Measurements from ENCODE around the gene POMC. TPM values are rescaled to one million over a fixed set of nuclear protein-coding genes. Genes with fewer than 3 reads are reported as not detected.
A peak's percentile ranks its signal among the peaks of the same experiment; 100 is the strongest.
"Not testable (repeated sequence)": the region's sequence is repeated elsewhere in the genome, so short reads cannot be mapped to it uniquely, and the experiment has no call there.

The POMC gene
- total RNA-seq, 1 donor from 2014 or later: 9.1 TPM

DNA sequence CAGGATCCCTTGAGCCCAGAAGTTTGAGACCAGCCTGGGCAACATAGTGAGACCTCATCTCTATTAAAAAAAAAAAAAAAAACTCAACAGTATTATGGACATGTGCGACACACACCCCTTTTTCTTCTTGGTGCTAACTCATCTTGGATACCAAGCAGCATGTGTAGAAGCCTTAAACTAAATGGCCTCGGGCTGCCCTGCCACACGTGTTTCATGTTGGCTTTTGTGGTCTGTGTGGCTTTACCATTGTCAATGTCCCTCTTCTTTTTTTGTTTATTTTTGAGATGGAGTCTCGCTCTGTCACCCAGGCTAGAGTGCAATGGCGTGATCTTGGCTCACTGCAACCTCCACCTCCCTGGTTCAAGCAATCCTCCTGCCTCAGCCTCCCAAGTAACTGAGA is 17.4 kb downstream of the POMC start:
- intact Hi-C loops (cut with DNase I); ATAC-seq; DNase-seq (ENCODE audit: missing footprints): not testable (repeated sequence)

DNA sequence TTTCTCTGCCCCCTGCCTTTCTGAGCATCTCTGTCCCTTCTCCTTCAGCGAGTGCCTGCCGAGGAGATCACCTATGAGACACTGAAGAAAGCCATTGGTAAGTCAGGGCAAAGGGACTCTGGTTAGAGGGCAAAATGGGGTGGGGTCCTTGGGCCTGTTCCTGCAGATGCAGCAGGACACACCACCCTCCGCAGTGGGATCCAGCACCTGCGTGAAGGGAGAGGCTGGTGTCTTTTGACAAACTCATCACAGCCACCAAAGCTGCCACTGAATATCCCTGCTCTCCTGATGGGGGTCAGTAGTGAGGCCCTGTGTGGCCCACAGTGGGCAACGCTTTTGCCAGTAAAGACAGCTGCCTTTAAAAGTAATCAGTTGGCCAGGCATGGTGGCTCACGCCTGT is 18.7 kb downstream of the POMC start:
- ATAC-seq (no peak), DNase-seq (ENCODE audit: missing footprints) (no peak)
- intact Hi-C loops (cut with DNase I): no loop called here

DNA sequence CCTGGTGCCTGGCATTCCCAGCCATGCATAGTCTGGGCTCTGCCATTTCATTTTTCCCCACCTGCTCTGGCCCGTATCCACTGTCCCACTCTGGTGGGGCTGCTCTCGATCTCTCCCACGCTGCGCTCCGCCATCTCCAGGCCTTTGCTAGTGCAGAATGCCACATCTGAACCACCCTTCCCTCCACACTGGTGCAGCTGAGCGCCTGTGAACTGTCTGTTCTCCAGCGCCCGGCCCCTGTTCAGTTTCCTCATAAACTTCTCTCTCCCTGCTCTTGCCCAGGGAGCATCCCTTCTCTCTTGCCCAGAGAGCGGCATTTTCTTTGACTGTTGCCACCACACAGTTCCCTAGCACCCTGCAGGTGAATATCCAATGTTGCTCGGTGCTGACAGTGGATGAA is 21.5 kb downstream of the POMC start:
- intact Hi-C loops (cut with DNase I): no loop called here
- ATAC-seq (no peak), DNase-seq (ENCODE audit: missing footprints) (no peak)

DNA sequence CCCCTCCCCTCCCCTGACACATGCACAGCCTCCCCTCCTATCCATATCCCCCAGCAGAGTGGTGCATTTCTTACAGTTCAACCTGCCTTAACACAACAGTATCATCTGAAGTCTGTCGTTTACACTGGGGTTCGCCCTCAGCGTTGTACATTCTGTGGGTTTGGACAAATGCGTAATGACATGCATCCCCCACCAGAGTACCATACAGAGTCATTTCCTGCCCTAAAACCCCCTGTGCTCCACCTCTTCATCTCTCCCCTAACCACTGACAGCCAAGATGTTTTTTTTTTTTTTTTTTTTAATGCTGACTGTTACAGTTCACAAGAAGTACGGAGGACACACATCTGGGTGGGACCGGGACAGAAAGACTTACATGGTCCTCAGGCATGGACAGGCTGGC is 22.6 kb downstream of the POMC start:
- intact Hi-C loops (cut with DNase I): no loop called here
- ATAC-seq (no peak), DNase-seq (ENCODE audit: missing footprints) (no peak)

DNA sequence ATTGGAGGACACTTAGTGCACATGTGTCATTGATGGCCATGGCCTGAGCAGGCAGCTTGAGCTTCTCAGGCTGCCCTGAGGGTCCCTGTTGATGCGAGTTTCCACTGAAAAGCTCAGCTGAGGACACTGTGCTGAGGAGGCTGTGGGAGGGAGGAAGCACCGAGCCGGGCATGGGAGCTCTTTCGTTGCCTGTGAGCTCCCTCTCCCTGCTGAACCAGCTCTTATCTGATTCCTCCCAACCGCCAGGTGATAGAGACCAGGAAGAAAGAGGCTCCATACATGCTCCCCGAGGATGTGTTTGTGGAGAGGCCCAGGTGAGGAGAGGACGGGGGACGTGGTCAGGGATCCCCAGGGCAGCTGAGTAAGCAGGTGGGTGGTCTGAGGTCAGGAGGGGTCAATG is 27.3 kb downstream of the POMC start:
- DNase-seq (ENCODE audit: missing footprints) (no peak), ATAC-seq (no peak)
- intact Hi-C loops (cut with DNase I): no loop called here

DNA sequence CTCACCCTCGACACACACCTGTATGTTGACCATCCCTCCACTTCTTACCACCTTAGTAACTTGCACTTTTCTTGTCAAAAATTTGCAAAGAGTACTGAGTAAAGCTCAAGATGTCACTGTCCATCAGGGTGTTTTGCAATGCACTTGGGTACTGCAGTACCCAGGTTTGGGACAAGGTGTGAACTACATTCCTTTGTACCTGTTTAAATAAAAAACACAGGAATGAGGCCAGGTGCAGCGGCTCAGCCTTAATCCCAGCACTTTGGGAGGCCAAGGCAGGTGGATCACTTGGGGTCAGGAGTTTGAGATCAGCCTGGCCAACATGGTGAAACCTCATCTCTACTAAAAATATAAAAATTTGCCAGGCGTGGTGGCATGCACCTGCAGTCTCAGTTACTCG is 27.8 kb downstream of the POMC start:
- DNase-seq (ENCODE audit: missing footprints); intact Hi-C loops (cut with DNase I): not testable (repeated sequence)

DNA sequence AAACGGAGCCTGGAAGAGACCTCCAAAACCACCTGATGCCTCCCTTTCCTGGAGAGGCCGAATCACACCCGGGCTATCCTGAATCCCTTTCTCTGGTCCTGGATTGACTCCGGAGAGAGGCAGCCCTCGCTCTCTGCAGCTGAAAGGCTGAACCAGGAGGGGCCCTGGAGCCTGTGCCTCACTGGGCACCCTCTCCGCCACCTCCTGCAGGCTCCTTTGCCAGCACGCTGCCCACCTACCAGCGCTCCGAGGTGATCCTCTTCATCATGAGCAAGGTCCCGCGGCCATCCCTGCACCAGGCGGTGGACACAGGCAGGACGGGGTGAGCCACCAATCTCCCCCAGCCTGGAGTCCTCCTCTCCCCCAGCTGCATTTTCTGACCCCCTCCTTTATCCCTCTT is 35.7 kb downstream of the POMC start:
- DNase-seq (ENCODE audit: missing footprints) (no peak), ATAC-seq (no peak)
- intact Hi-C loops (cut with DNase I): loop anchor here (5.0 to 10.0 kb wide), 2 partner anchors 65 to 298 kb away; no protein-coding TSS in a partner anchor

More for the DNA sequence above, 27.8 kb downstream of the POMC start:
- not testable (repeated sequence) for ATAC-seq

DNA sequence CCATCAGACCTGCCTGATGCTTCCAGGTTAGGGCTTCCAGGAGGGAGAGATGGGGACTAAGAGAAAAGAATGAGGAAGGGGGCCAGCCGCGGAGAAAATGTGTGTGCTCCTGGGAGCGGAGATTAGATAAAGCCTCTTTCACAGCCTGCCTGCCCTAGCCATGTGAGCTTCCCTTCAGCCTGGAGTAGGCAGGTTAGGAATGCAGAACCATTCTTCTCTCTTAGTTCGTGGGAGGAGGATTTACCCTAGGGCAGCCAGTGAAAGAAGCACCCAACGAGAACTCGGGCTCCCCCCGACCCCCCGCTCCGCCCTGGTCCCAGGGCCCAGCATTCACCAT is 36.1 kb downstream of the POMC start:
- ATAC-seq (no peak), DNase-seq (ENCODE audit: missing footprints) (no peak)
- intact Hi-C loops (cut with DNase I): loop anchor here (5.0 to 10.0 kb wide), 2 partner anchors 65 to 297 kb away; no protein-coding TSS in a partner anchor

DNA sequence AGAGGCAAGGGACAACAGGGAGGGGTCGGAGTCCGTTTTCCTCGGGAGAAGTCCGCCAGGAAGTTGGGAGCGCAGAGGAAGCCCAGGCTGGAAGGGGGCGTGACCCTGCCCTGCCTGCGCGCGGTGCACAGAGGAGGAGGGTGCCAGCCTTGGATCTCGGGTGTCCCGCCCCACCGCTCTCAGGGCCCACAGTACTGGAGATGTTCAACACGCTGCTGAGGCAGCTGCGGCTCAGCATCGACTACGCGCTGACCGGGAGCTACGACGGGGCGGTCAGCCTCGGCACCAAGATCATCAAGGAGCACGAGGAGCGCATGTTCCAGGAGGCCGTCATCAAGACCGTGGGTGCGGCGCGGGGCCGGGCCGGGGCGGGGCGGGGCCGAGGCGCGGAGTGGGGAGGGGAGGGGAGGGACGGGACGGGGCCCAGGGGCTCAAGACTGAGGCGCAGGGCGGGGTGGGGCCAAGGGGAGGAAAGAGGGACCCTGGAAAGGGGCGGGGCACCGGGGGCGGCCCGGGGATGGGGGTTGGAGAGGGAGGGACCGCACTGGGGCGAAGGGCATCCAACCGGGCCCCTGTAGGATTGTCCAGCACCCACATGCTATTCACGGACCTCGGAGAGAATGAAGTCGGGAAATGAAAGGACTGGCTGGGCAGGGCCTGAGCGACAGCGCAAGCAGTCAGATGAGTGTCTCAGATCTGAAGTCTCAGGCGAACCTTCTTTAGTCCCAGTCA is 36.6 kb downstream of the POMC start:
- DNase-seq (ENCODE audit: missing footprints) (no peak), ATAC-seq (peak; percentile 37)
- intact Hi-C loops (cut with DNase I): loop anchor here (5.0 to 10.0 kb wide), 2 partner anchors 66 to 297 kb away; no protein-coding TSS in a partner anchor

DNA sequence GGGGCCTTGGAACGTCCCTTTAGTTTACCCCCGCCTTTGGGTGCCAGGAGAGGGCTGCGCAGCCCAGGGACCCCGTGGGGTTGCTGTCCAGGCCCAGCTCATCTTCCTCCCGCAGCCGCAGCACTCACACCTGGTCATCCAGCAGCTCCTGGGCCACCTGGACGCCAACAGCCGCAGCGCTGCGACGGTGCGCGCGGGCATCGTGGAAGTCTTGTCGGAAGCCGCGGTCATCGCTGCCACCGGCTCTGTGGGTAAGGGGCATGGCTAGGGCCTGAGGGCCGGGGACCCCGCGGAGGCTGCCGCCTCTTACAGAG is 37.2 kb downstream of the POMC start:
- ATAC-seq: no peak
- intact Hi-C loops (cut with DNase I): loop anchor here (5.0 to 10.0 kb wide), 2 partner anchors 66 to 296 kb away; no protein-coding TSS in a partner anchor

DNA sequence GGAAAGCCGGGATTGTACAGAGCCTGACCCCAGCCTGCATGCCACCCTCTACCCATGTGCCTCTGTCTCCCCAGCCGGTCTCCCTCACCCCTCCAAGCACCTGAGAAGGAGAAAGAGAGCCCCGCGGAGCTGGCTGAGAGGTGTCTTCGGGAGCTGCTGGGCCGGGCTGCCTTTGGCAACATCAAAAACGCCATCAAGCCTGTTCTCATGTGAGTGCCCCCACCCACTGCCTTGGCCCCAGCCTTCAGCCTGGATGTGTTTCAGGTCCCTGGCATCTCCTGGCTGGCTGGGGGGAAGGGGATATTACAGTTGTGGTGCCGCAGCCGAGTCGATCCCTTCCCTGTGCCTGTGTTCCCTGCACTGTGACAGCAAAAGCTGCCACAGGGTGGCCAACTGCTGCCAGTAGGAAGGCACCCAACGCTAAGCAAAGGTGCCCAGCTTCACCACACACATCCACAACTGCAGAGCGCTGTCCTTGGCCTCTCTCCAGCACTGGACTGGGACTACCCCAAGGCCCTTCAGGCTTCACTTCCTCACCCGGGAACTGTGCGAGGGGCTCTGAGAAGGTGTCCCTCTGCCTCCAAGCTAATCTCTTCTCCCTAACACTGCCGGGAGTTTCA is 38.4 kb downstream of the POMC start:
- no peak for ATAC-seq
- intact Hi-C loops (cut with DNase I): loop anchor here (1.0 to 10.0 kb wide), 4 partner anchors 67 to 295 kb away; partner anchors contain the start of gene EFR3B
- DNase-seq (ENCODE audit: missing footprints): no peak

More for the DNA sequence above, 37.2 kb downstream of the POMC start:
- DNase-seq (ENCODE audit: missing footprints): no peak

DNA sequence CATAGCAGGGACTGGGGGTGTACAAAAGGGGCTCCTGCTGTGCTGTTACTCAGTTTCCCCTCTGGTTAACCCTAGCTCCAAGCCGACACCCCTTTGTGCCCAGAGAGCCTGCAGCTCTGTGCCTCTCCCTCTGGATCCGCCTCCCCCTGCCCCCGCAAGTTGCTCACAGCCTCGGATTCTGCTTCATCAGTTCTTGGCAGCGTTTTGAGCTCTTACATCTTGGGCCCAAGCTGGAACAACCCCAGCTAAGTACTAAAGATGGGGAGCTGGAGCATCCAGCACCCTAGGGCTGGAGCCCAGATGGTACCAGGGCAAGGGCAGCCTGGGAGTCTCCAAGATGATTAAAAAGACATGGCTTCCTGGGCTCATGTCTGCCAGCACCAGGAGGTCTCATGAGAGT is 40.7 kb downstream of the POMC start:
- ATAC-seq: no peak
- intact Hi-C loops (cut with DNase I): no loop called here
- DNase-seq (ENCODE audit: missing footprints): no peak

DNA sequence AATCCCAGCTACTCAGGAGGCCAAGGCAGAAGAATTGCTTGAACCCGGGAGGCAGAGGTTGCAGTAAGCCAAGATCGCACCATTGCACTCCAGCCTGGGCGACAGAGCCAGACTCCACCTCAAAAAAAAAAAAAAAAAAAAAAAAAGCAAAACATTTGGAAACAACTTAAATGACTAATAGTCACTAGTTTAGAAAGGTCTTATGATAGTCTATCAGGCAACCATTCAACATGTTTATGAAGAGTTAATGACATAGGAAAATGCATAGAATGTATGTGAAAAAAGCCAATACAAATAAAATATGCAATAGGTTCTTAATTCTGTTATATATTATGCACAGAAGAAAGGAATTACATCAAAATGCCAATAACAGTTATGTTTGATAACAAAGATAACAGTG is 41.3 kb downstream of the POMC start:
- DNase-seq (ENCODE audit: missing footprints); intact Hi-C loops (cut with DNase I); ATAC-seq: not testable (repeated sequence)

DNA sequence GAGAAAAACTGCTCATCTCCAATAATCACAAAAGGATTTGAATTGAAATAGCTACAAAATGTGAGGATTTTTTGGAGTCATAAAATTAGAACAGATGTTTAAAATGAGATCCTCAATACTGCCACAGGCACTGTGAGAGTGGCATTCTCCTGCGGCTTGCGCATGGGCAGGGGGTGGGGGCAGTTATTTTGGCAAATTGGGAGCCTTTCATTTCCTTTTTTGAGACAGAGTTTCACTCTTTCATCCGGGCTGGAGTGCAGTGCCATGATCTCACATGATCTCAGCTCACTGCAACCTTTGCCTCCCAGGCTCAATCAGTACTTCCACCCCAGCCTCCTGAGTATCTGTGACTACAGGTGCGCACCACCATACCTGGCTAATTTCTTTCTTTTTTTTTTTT is 42.4 kb downstream of the POMC start:
- ATAC-seq: no peak
- intact Hi-C loops (cut with DNase I): no loop called here
- DNase-seq (ENCODE audit: missing footprints): no peak

DNA sequence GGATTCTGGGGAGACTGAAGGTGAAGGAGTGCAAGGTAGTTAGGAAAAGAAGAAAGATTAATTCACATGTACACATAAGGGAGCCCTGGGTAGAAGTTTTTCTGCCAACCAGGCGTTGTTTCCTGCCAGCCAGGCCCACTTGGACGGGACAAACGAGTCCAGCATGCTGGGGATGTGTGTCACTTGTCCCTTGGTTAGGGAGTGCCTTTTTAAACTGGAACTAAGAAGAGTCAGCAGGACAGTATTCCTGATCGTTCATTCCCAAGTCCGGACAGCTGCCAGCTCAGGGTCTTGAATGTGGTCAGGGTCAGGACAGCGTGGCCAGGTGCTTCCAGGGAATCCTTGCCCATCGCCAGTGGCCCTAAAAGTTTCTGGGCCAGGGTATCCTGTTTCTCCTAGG is 43.2 kb downstream of the POMC start:
- DNase-seq (ENCODE audit: missing footprints): no peak
- intact Hi-C loops (cut with DNase I): no loop called here
- ATAC-seq: no peak

DNA sequence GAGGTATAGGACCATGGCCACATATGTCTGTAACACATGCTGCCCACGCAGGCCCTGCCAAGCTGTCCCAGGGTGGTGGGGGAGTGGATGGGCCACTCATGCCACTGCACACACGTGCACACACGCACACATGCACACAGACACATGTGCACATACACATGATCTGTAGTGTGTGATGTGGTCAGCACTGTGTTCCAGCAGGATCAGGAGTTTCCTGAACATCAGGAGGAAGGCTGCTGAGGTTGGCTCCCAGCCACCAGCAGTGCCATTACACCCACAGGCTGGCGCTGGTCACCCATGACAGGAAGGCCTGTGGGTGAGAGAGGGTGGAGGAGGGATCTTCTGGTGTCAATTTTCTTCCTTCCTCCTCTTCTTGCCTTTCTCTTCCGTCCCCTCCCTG is 44.7 kb downstream of the POMC start:
- intact Hi-C loops (cut with DNase I): no loop called here
- ATAC-seq (no peak), DNase-seq (ENCODE audit: missing footprints) (no peak)

DNA sequence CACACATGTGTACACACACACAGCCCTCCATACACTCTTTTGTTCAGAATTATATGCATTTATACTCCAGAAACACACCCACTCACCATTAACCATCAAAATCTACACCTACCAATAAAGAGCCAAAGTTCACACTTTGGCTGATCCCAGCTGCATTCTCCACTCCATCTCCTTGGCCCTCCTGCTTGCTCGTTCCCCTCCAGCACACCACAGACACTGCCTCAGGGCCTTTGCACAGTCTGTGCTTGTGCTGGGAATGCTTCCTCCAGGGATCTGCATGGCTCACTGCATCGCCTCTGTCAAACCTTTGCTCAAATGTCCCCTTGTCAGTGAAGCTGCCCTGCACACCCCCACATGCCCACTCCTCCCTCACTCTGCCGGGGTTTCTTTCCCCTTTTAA is 46.0 kb downstream of the POMC start:
- no peak for ATAC-seq

DNA sequence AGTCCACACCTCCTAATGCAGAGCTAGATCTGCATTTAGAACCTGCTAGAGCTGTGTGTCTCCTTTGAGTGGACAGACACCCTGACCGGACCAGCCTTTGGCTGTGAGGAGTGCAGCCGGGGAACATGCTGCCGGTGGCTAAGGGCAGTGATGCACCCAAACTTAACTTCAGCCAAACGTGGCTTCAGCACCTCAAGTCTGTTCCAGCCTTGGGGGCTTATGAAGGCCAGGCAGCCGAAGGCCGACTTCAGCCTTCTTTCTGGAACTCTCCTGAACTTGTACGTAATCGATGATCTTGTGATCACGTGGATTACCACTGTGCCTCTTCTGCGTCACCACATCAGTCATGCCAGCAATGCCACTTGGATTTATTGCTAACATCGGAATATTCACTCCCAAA is 49.1 kb downstream of the POMC start:
- ATAC-seq: no peak
- intact Hi-C loops (cut with DNase I): no loop called here
- no peak for DNase-seq (ENCODE audit: missing footprints)

More for the DNA sequence above, 46.0 kb downstream of the POMC start:
- DNase-seq (ENCODE audit: missing footprints): no peak
- intact Hi-C loops (cut with DNase I): no loop called here

DNA sequence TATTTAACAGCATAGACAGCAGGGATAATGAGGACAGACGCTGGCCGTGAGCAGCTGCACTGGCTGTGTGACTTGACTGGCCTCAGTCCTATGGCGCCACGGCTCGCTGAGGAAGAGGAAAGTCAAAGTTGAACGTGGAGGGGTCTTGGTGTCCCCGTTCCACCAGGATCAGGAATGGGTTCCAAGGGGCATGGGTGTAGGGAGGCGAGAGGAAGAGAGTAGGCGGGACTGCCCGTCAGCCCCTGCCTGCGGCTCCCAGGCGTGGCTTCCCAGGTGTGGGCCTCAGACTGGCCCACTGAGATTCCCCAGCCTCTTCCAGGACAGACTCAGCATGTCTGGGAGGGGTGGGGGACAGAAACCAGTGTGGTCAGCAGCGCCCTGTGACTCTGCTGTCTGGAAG is 51.4 kb downstream of the POMC start:
- DNase-seq (ENCODE audit: missing footprints): no peak
- ATAC-seq: no peak
- intact Hi-C loops (cut with DNase I): no loop called here

DNA sequence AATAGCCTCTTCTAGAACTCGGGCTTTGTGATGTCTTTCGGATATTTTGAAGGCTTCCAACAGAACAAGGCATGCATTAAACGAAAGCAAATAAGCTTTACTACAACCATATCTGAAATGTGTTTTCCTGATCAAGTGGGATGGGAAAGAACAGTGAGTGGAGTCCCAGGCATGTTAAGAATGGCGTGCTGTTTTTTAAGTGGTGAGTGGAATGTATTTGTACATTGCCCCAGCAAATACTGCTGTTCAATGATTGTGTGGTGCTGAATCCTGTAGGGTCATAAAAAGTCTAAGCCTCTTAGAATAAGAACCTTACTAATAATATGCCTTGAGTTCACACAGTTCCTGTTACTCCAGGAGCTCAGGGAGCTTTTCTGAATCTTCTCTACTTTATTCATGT is 52.5 kb downstream of the POMC start:
- ATAC-seq (no peak), DNase-seq (ENCODE audit: missing footprints) (no peak)
- intact Hi-C loops (cut with DNase I): no loop called here
